Activated CD8-positive, alpha-beta T cell treated with anti-CD3 and anti-CD28 coated beads, Interleukin-2, amount 10 ng/mL, durations not matched to agents 7 days and 5 days (primary cell): ENCODE results near the gene CNTD1. TPM values are rescaled to one million over a fixed set of nuclear protein-coding genes. Genes with fewer than 3 reads are reported as not detected.
"Not testable (repeated sequence)": the region's sequence is repeated elsewhere in the genome, so short reads cannot be mapped to it uniquely, and the experiment has no call there.

Source experiments
- ATAC-seq: fragments of 150-1000 bp; cut with Tn5 transposase; one replicate; pipeline ENCODE4 v1.10.0; 2021; ENCODE audit warnings: moderate library complexity
- CTCF ChIA-PET: fragments of 350-600 bp; sonication (Branson Sonifier 250); formaldehyde crosslinking; loops from one replicate; lab custom pipeline; 2021; ENCODE audit warnings: antibody characterized with exemption; lab: Charles Lee
- POLR2A ChIA-PET: fragments of 350-600 bp; sonication (Branson Sonifier 250); formaldehyde crosslinking; loops from one replicate; lab custom pipeline; 2021; ENCODE audit warnings: antibody characterized with exemption; lab: Charles Lee
- DNase-seq: peaks from one replicate; pipeline ENCODE4 v3.0.0-alpha.2; 2020
- H3K27ac Mint-ChIP-seq: one replicate; pipeline ENCODE4 v1.8.0; 2021; ENCODE audit warnings: mild to moderate bottlenecking, mixed read lengths
- H3K27me3 Mint-ChIP-seq: one replicate; pipeline ENCODE4 v1.8.0; 2021; ENCODE audit warnings: low read depth, mixed read lengths
- H3K36me3 Mint-ChIP-seq: one replicate; pipeline ENCODE4 v1.8.0; 2021; ENCODE audit warnings: low read depth, mixed read lengths
- H3K4me1 Mint-ChIP-seq: one replicate; pipeline ENCODE4 v1.8.0; 2021; ENCODE audit warnings: low read depth, mixed read lengths
- H3K4me3 Mint-ChIP-seq: one replicate; pipeline ENCODE4 v1.8.0; 2021; ENCODE audit warnings: mild to moderate bottlenecking, mixed read lengths
- H3K9me3 Mint-ChIP-seq: one replicate; pipeline ENCODE4 v1.8.0; 2022; ENCODE audit warnings: mixed read lengths; ENCODE audit not compliant: insufficient read depth
- total RNA-seq, 2 experiments: library from RNA; stranded (reverse); gene quantifications; one replicate each; pipeline ENCODE4 v1.2.3, GENCODE V29; 2021

The CNTD1 gene
- total RNA-seq, 2 experiments from 2014 or later, result not detected

DNA sequence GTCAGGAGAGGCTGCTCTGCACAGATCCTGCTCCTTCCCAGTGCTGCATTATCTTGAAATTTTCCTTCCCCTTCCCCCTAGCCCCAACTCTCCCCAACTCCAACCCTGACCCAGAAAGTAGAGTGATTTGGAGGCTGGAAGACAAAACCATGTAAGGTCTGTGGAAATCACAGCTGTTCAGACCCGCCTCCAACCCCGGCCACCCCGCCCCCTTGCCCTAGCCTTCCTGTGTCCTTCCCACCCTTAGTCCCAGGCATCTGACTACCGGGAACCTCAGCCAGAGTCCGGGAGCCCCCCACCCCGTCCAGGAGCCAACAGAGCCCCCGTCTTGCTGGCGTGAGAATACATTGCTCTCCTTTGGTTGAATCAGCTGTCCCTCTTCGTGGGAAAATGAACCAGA lies 52.3 kb downstream of the CNTD1 start, which contains the start of gene AOC3:
TSS of gene AOC3 (plus strand) at position 246 of the 400 bp plus-strand sequence. CDS start at position 391, 145 bp downstream.
- DNase-seq, result no peak
- Mint-ChIP-seq H3K4me3 (no peak within 1 kb of the TSS), H3K9me3 (no peaks in the 10 kb centered on the region), H3K27me3 (no peaks in the 10 kb centered on the region), H3K36me3 (no peaks in the 10 kb centered on the region), H3K4me1 (peaks cover 2% of the 10 kb centered on the region), H3K27ac (no peak within 1 kb of the TSS)
- POLR2A ChIA-PET, result no interaction called here
- CTCF ChIA-PET, result no interaction called here
- no peak for ATAC-seq

GRCh38 chr17:42851371-42852240 lies 52.9 kb downstream of the CNTD1 start:
- H3K9me3 Mint-ChIP-seq, DNase-seq, CTCF ChIA-PET, H3K4me3 Mint-ChIP-seq, H3K4me1 Mint-ChIP-seq, H3K27me3 Mint-ChIP-seq, ATAC-seq, H3K27ac Mint-ChIP-seq, H3K36me3 Mint-ChIP-seq, POLR2A ChIA-PET: not testable (repeated sequence)

- no peak for DNase-seq
- ATAC-seq, result no peak
- no peak overlapping the region for H3K27ac Mint-ChIP-seq
- H3K36me3 Mint-ChIP-seq, result no peaks in the 10 kb centered on the region
- H3K4me1 Mint-ChIP-seq, result no peaks in the 10 kb centered on the region
- CTCF ChIA-PET, result no interaction called here
- no peak overlapping the region for H3K4me3 Mint-ChIP-seq
- POLR2A ChIA-PET, result no interaction called here
- H3K9me3 Mint-ChIP-seq, result no peaks in the 10 kb centered on the region
- no peaks in the 10 kb centered on the region for H3K27me3 Mint-ChIP-seq
These were observed 53.7 kb downstream of the CNTD1 start for GRCh38 chr17:42852351-42852750.

DNA sequence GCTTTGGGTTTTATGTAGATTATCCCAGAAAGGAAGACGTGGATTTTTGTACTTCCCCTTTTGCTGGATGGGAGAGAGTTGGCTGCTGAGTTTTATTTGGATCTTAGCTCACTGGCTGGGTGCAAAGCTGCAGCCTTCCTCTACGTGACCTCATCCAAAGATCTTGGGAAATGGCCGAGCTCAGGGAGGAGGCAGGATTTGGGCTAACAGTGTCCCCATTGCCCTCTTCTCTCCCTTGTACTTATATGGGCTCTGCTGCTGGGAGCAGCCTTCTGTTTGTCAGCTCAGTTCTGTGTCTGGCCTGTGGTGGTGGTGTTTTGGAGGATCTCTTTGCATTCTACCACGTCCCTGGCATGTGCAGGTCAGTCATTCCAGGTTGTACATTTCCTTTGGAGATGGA lies 54.3 kb downstream of the CNTD1 start:
- ATAC-seq (no peak), DNase-seq (no peak)
- Mint-ChIP-seq H3K27me3 (no peaks in the 10 kb centered on the region), H3K4me3 (no peak overlapping the region), H3K4me1 (no peaks in the 10 kb centered on the region), H3K36me3 (no peaks in the 10 kb centered on the region), H3K27ac (no peak overlapping the region), H3K9me3 (no peaks in the 10 kb centered on the region)
- ChIA-PET POLR2A (no interaction called here), CTCF (no interaction called here)

DNA sequence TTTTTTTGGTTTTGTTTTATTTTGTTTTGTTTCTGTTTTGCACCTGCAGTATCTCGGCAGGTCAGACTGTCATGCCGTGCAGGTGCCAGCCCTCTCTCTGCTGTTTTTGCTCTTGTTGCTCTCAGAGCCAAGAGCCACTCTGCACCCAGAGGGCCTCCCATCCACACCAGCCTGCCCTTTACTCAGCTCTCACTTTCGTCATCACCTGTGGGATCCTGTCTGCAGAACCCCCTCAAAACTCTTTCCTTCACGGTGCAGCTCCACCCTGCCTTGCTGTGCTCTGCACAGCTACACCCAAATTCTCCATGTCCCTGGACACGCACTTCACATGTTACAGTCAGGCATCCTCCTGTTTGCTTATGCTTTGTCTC lies 54.9 kb downstream of the CNTD1 start:
- Mint-ChIP-seq H3K36me3 (no peaks in the 10 kb centered on the region), H3K27ac (no peak overlapping the region), H3K4me1 (no peaks in the 10 kb centered on the region), H3K4me3 (no peak overlapping the region), H3K27me3 (no peaks in the 10 kb centered on the region), H3K9me3 (no peaks in the 10 kb centered on the region)
- POLR2A ChIA-PET, result no interaction called here
- CTCF ChIA-PET, result no interaction called here
- DNase-seq, result no peak
- no peak for ATAC-seq

- Mint-ChIP-seq H3K9me3 (no peaks in the 10 kb centered on the region), H3K4me1 (no peaks in the 10 kb centered on the region), H3K27me3 (no peaks in the 10 kb centered on the region), H3K4me3 (no peak overlapping the region), H3K36me3 (no peaks in the 10 kb centered on the region), H3K27ac (no peak overlapping the region)
- ChIA-PET POLR2A (no interaction called here), CTCF (no interaction called here)
- DNase-seq, result no peak
- ATAC-seq, result no peak
These were observed 55.5 kb downstream of the CNTD1 start for GRCh38 chr17:42853968-42854790.

GRCh38 chr17:42855048-42855596 lies 56.5 kb downstream of the CNTD1 start:
- Mint-ChIP-seq H3K27me3 (peaks cover 1% of the 10 kb centered on the region), H3K4me3 (no peak overlapping the region), H3K27ac (no peak overlapping the region), H3K9me3 (no peaks in the 10 kb centered on the region), H3K36me3 (no peaks in the 10 kb centered on the region), H3K4me1 (no peaks in the 10 kb centered on the region)
- ATAC-seq (no peak), DNase-seq (no peak)
- CTCF ChIA-PET, result no interaction called here
- POLR2A ChIA-PET, result no interaction called here

- H3K27me3 Mint-ChIP-seq, H3K9me3 Mint-ChIP-seq, H3K27ac Mint-ChIP-seq, H3K4me1 Mint-ChIP-seq, CTCF ChIA-PET, DNase-seq, H3K36me3 Mint-ChIP-seq, ATAC-seq, H3K4me3 Mint-ChIP-seq: not testable (repeated sequence)
- POLR2A ChIA-PET, result interaction anchor here (1.5 kb wide), 1 partner anchor 12 kb away, joined by 3 read pairs; the partner anchor contains the start of gene AOC2
These were observed 57.4 kb downstream of the CNTD1 start for GRCh38 chr17:42856093-42856492.

GRCh38 chr17:42856516-42856915 lies 57.9 kb downstream of the CNTD1 start:
- H3K27ac Mint-ChIP-seq, ATAC-seq, CTCF ChIA-PET, H3K4me3 Mint-ChIP-seq, H3K9me3 Mint-ChIP-seq, DNase-seq, H3K36me3 Mint-ChIP-seq, H3K27me3 Mint-ChIP-seq, H3K4me1 Mint-ChIP-seq: not testable (repeated sequence)
- POLR2A ChIA-PET, result interaction anchor here (1.5 kb wide), 1 partner anchor 13 kb away, joined by 3 read pairs; the partner anchor contains the start of gene AOC2

GRCh38 chr17:42857389-42857788 lies 58.7 kb downstream of the CNTD1 start:
- Mint-ChIP-seq H3K9me3 (no peaks in the 10 kb centered on the region), H3K36me3 (no peaks in the 10 kb centered on the region), H3K4me1 (no peaks in the 10 kb centered on the region), H3K27ac (no peak overlapping the region), H3K4me3 (no peak overlapping the region), H3K27me3 (peaks cover 2% of the 10 kb centered on the region)
- DNase-seq (no peak), ATAC-seq (no peak)
- POLR2A ChIA-PET, result interaction anchor here (1.5 kb wide), 1 partner anchor 13 kb away, joined by 3 read pairs; the partner anchor contains the start of gene AOC2
- CTCF ChIA-PET, result no interaction called here
